HAP-1 (cell line): ENCODE measurements around the gene LGR6.

Experiments used
- DNase-seq, 2 experiments: peaks; one replicate each; pipeline ENCODE4 v3.0.0-alpha.2; 2016 to 2020; ENCODE audit warnings: low spot score in 2 of 2
- H3K27me3 ChIP-seq: fragments of 250-450 bp; sonication (Bioruptor Pico); 2 replicates; pipeline ENCODE4 v1.5.1; 2020; ENCODE audit warnings: low read depth, mild to moderate bottlenecking, moderate library complexity
- H3K36me3 ChIP-seq: fragments of 250-450 bp; sonication (Bioruptor Pico); replicated peaks from 2 replicates; pipeline ENCODE4 v1.5.1; 2020; ENCODE audit warnings: mild to moderate bottlenecking
- H3K4me1 ChIP-seq: fragments of 250-450 bp; sonication (Bioruptor Pico); 2 replicates; pipeline ENCODE4 v1.5.1; 2020; ENCODE audit warnings: mild to moderate bottlenecking
- H3K4me3 ChIP-seq: fragments of 250-450 bp; sonication (Bioruptor Pico); 2 replicates; pipeline ENCODE4 v1.5.1; 2020; ENCODE audit warnings: mild to moderate bottlenecking, moderate library complexity
- H3K9me3 ChIP-seq: fragments of 250-450 bp; sonication (Bioruptor Pico); 2 replicates; pipeline ENCODE4 v1.5.1; 2020; ENCODE audit warnings: mild to moderate bottlenecking, moderate library complexity
- in situ Hi-C: fragments of 300-500 bp; cut with MboI; formaldehyde crosslinking; loops from 3 replicates; pipeline ENCODE4 v1.14.3; 2020; ENCODE audit warnings: low sequenced_read_pairs, inconsistent platforms, mixed read lengths

LGR6 gene

DNA sequence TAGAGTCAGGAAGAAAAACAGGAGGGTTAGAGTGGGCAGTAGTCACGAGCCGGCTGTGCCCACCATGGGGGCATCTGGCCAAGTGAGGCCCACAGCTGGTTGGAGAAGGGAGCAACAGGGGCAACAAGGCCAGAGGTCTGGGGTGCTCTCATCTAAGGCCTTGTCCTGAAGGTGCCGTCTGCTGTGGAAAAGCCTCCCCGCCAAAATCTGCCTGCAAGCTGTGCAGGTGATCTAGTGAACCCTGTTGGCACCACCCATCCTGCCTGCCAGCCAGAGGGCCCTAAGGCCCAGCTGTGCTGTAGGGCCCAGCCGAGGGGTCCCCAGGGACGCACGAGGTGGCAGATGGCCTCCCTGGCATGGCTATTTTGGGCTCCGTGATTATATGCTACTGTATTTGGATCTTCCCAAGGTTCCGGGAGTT lies 51.3 kb downstream of the LGR6 start:
- Histone ChIP-seq H3K4me1 (no peaks in the 10 kb centered on the region), H3K27me3 (0 out of 2 replicates have a peak, but pooled peaks cover 7% of the 10 kb centered on the region), H3K9me3 (no peaks in the 10 kb centered on the region), H3K4me3 (no peak overlapping the region), H3K36me3 (no peaks in the 10 kb centered on the region)
- DNase-seq = no peak
- in situ Hi-C loops = no loop called here

DNA sequence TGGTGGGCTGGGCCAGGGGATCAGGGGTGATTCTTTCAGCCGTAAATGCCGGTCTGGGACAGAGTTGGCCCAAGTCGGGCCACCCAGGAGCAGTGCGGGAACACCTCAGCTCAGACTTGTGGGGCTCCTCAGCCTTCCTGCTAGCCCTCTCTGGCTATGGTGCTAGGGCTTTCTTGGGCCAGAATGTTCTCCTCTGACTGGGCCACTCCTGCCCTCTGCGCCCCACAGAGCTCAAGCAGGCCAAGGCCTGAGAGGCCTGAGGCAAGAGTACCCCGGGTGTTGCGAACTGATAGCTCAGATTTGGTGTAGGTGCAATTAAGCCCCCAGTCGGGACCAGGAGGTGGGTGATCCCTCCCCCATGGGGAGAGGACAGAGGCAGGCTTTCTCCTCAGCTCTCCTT lies 51.8 kb downstream of the LGR6 start:
- DNase-seq = no peak
- H3K36me3 ChIP-seq = no peaks in the 10 kb centered on the region
- no peaks in the 10 kb centered on the region for H3K9me3 ChIP-seq
- H3K4me3 ChIP-seq = no peak overlapping the region
- no peaks in the 10 kb centered on the region for H3K4me1 ChIP-seq
- in situ Hi-C loops = no loop called here
- 0 out of 2 replicates have a peak, but pooled peaks cover 10% of the 10 kb centered on the region for H3K27me3 ChIP-seq

DNA sequence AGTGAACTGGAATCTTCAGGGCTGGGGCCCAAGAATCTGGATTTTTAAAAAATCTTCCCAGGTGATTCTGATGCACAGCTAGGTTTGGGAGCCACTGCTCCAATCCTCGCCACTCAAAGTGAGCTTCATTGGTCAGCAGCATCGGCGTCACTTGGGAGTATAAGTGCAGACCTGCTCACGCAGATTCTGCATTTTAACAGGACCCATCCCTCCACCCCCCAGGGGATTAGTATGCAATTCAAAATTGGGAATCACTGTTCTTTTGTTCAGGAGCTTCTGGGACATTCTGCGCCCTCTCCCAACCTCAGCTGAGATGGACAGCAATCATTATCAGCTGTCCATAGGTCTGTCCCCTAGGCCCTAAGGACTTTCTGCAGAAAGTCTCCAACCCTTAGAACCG lies 53.5 kb downstream of the LGR6 start:
- in situ Hi-C loops = no loop called here
- H3K9me3 ChIP-seq = no peaks in the 10 kb centered on the region
- 0 out of 2 replicates have a peak, but pooled peaks cover 13% of the 10 kb centered on the region for H3K27me3 ChIP-seq
- H3K36me3 ChIP-seq = no peaks in the 10 kb centered on the region
- no peak overlapping the region for H3K4me3 ChIP-seq
- no peaks in the 10 kb centered on the region for H3K4me1 ChIP-seq
- no peak for DNase-seq

DNA sequence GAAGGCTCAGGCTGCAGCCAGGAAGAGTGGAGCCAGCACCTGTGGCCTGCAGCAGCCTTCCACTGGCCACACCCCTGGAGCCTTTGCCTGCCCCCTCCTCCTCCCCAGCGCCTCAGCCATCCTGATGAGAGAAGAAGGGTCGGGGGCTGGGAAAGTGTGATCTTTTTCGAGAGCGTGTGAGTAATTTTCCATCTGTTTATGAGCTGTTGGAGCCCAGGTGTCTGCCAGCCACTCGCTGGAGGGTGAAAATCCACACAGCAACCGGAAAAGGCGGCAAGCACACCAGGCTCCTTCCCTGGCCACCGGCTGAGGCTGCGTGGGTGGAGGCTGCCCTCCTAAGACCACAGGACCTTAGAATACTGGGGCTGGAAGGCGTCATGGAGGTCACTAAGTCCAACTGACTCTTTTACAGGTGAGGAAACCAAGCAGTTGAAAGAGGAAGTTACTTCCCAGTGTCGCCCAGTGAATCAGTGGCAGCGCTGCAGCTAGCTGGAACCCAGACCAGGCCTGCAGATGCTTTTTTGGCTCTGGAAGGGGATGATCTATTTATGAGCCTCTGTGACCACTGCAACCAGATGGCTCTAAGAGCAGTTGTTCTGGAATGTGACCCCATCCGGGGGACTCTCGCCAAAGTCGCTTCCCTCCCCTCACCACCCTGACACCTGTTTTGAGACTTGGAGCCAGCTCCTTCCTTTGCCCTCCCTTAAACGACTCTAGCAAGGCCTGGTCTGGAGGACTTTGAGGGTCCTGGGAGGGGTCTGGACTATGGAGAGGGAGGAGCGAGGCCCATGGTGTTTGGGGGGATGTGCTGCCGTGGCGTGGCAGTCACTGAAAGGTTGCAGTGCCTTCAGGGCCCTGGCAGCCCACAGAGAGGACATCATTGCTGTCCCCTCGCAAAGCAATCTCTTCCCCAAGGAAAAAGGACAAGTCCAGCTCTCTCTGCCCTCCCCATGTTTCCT lies 54.5 kb downstream of the LGR6 start:
- H3K4me3 ChIP-seq = no peak overlapping the region
- no peaks in the 10 kb centered on the region for H3K4me1 ChIP-seq
- DNase-seq = no peak
- H3K36me3 ChIP-seq = no peaks in the 10 kb centered on the region
- H3K9me3 ChIP-seq = no peaks in the 10 kb centered on the region
- H3K27me3 ChIP-seq = 0 out of 2 replicates have a peak, but pooled peaks cover 13% of the 10 kb centered on the region
- in situ Hi-C loops = no loop called here

DNA sequence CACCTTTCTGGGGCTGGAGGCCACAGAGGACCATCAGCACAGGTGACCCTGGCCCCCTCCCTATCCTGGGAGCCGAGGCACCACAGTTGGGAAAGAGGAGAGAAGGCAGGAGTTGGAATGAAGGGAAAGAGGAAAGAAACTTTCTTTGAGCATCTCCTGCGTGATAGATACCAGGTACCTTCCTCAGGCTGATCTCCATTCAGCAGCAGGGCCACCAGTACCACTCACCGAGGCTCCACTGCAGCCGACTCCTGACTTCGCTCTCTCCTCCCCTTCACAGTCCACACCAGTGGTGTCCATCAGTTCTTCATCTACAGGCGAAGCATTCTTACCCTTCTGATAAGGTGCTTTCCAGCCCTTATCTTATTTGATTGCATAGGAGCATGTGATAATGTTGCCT lies 55.3 kb downstream of the LGR6 start:
- Histone ChIP-seq H3K4me1 (no peaks in the 10 kb centered on the region), H3K36me3 (no peaks in the 10 kb centered on the region), H3K9me3 (no peaks in the 10 kb centered on the region), H3K27me3 (0 out of 2 replicates have a peak, but pooled peaks cover 13% of the 10 kb centered on the region), H3K4me3 (no peak overlapping the region)
- in situ Hi-C loops = no loop called here
- no peak for DNase-seq

DNA sequence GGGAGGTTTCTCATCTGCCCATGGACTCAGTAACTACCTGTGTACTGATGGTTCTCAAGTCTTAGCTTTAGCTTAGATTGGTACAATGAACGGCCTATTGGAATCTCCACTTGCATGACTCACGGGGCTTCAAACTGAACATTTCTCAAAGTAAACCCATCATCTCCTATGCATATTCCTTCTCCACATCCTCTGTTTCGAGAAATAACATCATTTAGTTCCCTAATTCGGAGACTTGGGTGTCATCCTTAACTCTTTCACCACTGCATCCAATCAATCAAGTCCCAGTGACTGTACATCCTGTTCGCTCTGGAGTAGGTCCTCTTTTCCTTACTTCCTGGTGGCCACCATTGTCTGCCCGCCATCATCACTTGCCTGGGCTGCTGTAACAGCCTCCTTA lies 55.8 kb downstream of the LGR6 start:
- Histone ChIP-seq H3K4me1 (no peaks in the 10 kb centered on the region), H3K36me3 (no peaks in the 10 kb centered on the region), H3K9me3 (no peaks in the 10 kb centered on the region), H3K4me3 (no peak overlapping the region), H3K27me3 (0 out of 2 replicates have a peak, but pooled peaks cover 13% of the 10 kb centered on the region)
- in situ Hi-C loops = no loop called here
- no peak for DNase-seq

DNA sequence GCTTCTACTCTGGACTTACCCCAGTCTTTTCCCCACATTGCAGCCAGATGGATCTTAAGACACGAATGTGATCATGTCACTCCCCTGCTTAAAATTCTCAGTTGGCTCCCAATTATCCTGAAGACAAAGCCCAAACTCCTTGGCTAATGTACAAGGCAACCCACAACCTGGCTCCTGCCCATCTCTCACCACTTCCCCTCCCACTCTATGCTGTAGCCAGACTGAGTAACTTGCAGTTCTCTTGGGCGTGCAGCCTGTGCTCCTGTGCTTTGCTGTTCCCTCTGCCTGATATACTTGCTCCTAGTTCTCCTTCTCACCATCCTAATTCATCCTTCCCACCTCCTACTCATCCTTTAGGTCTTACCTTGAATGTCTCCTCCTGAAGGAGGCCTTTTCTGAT lies 56.2 kb downstream of the LGR6 start:
- DNase-seq = no peak
- no peaks in the 10 kb centered on the region for H3K4me1 ChIP-seq
- H3K4me3 ChIP-seq = no peak overlapping the region
- 0 out of 2 replicates have a peak, but pooled peaks cover 13% of the 10 kb centered on the region for H3K27me3 ChIP-seq
- H3K36me3 ChIP-seq = no peaks in the 10 kb centered on the region
- H3K9me3 ChIP-seq = no peaks in the 10 kb centered on the region
- in situ Hi-C loops = no loop called here

DNA sequence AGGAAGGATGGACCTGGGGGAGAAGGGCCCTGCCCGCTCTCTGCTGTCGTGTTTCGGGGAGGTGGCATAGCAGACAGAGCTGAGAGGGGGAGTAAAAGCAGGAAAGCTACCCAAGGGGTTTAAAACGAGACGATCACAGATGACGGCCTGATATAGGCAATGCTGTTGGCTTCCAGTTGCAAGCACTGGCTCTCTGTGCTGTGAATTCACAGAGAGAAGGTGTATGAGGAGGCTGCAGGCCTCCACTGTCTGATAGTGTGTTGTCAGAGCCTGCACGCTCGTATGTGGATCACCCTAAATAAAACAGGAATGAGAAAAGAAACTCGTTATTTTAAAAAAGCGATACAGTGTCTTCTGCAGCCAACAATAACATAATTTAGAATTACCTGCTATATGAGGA lies 57.4 kb downstream of the LGR6 start:
- no peaks in the 10 kb centered on the region for H3K36me3 ChIP-seq
- in situ Hi-C loops = no loop called here
- 0 out of 2 replicates have a peak, but pooled peaks cover 13% of the 10 kb centered on the region for H3K27me3 ChIP-seq

DNA sequence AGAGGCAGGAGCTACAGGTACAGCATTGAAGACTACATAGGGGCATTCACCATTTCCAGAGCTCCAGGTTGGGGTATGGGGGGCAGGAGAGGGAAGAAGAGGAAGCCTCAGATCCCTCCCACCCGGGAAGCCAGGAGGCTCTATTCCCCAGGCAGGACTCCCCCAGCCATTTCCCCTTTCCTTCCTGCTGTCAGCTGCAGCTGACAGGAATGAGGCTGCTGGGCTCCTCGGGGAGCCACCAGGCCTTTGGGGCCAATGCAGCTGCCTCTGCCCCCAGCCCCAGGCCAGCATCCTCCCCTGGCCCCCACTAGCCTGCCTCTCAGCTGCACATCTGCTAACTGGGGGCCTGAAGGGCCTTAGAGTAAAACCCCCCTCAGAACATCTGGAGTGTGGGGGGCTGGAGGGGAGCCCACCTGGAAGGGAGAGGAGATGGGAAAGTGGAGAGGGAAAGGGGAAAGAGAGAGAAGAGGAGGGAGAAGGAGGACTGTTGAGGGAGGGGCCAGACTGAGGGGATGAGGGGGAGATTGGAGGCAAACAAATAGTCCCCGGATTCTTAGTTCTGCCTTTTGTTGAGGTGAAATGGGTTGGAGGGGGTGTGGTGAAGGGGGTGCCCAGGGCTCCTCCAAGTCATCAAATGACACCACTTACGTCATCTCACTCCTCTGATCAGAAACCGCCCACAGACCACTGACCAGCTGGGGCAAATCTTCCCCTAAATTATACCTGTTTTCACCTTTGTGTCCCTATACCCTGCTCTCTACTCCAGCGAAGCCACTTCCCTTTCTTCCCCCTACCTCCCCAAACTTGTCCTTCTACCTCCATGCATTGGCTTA lies 58.0 kb downstream of the LGR6 start:
- H3K4me1 ChIP-seq = no peaks in the 10 kb centered on the region

More for the DNA sequence above, 57.4 kb downstream of the LGR6 start:
- H3K4me1 ChIP-seq = no peaks in the 10 kb centered on the region
- H3K9me3 ChIP-seq = no peaks in the 10 kb centered on the region
- no peak for DNase-seq
- H3K4me3 ChIP-seq = no peak overlapping the region

DNA sequence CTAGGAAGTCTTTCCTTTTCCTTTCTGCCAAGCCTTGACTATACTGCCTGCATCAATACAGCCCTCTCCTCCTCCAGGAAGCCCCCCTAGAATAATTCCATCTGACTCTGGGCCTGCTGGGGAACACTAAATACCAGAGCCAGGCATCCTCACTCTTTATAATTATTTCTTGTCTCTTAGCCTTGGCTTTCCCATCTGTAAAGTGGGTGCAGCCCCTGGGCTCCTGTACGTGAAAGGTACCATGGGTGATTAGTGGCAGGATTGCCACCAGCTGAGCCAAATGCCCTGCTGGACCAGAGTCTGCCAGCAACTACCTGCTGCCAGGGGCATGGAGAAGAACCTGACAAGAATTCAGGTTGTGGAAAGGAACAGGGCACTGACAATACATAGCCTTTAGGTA lies 58.7 kb downstream of the LGR6 start:
- Histone ChIP-seq H3K4me1 (no peaks in the 10 kb centered on the region), H3K9me3 (no peaks in the 10 kb centered on the region), H3K4me3 (no peak overlapping the region), H3K36me3 (no peaks in the 10 kb centered on the region), H3K27me3 (peaks cover 20% of the 10 kb centered on the region; the same call in 1 of the 2 replicates)
- in situ Hi-C loops = no loop called here
- no peak for DNase-seq

More for the DNA sequence above, 58.0 kb downstream of the LGR6 start:
- no peak overlapping the region for H3K4me3 ChIP-seq
- in situ Hi-C loops = no loop called here
- DNase-seq = peak in 1 of 2 experiments; percentile 1
- H3K27me3 ChIP-seq = peaks cover 13% of the 10 kb centered on the region; the same call in 1 of the 2 replicates
- H3K36me3 ChIP-seq = no peaks in the 10 kb centered on the region
- no peaks in the 10 kb centered on the region for H3K9me3 ChIP-seq

DNA sequence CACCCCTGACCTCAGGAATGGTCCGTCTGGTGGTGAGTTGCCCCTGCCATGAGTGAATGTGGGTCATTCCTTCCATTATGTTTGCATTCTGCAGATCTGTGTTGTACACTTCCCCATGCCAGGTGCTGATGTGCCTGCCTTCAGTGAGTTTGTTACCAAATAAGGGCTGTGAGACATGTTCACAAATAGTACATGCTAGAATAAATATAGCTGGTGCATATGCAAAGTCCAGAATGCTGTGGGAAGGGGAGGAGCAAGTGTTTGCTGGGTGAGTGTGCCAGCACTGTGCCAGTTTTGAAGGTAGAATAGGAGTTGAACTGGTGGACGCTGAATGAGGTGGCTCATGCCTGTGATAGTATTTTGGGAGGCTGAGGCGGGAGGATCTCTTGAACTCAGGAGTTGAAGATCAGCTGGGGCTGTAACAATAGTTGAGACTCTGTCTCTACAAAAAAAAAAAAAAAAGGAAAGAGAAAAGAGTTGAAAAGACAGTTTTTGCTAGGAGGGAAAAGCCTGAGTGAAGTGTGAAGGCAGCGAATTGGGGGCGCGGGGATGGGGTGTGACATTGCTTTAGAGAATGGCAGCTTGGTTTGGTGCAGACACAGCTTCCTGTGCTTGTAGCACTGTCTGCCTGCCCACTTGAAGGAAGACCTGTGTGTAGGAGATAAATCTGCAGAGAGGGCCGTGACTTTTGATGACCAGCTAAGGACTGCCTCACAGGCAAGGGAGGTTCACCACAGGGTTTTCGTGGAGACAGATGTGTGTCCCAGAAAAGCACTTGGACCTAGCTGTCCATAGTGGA lies 61.1 kb downstream of the LGR6 start:
- H3K9me3 ChIP-seq = no peaks in the 10 kb centered on the region
- no peak overlapping the region for H3K4me3 ChIP-seq
- peak in 1 of 2 experiments; percentile 2 for DNase-seq
- peaks cover 30% of the 10 kb centered on the region for H3K27me3 ChIP-seq
- H3K4me1 ChIP-seq = no peaks in the 10 kb centered on the region
- no peaks in the 10 kb centered on the region for H3K36me3 ChIP-seq
- in situ Hi-C loops = no loop called here

DNA sequence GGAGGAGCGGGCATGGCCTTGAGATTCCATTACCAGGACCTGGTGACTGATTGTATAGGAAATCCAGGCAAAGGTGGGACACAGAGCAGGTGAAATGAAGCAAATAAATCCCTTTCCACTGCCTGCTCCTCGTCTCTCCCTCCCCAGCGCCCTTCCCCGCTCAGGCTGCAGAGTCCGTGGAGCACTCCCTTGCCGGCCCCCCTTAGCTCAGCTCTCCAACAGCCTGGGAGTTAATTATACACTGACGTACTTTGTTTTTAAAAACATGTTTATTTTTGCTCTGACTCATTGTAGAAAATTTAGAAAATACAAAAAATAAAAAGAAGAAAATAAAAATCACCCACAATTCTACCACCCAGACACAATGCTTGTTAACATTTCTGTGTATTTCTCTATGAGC lies 61.7 kb downstream of the LGR6 start:
- DNase-seq = peak in 1 of 2 experiments; percentile 1
- H3K4me1 ChIP-seq = no peaks in the 10 kb centered on the region

DNA sequence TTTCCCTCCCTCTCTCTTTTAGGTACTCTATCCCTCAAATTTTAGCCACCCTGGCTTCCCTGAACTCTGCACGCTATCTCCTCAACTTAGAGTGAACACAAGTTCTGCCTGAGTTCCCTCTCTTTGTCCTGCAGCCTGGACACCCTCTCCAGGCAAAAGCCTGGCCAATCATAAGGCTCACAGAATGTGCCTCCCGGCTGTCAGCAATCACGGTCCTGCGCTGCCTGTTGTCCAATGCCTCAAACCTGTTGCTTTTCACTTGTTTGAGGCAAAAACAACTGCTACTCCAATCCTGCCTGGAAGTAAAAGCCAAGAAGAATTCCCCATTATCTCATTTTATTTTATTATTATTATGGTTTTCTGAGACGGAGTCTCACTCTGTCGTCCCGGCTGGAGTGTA lies 66.1 kb downstream of the LGR6 start:
- H3K9me3 ChIP-seq = 0 out of 2 replicates have a peak, but pooled peaks cover 2% of the 10 kb centered on the region
- no peak for DNase-seq

More for the DNA sequence above, 61.7 kb downstream of the LGR6 start:
- Histone ChIP-seq H3K9me3 (no peaks in the 10 kb centered on the region), H3K36me3 (no peaks in the 10 kb centered on the region), H3K27me3 (peaks cover 28% of the 10 kb centered on the region), H3K4me3 (no peak overlapping the region)
- in situ Hi-C loops = no loop called here

More for the DNA sequence above, 66.1 kb downstream of the LGR6 start:
- Histone ChIP-seq H3K36me3 (no peaks in the 10 kb centered on the region), H3K27me3 (peaks cover 29% of the 10 kb centered on the region), H3K4me1 (no peaks in the 10 kb centered on the region), H3K4me3 (no peak overlapping the region)
- in situ Hi-C loops = no loop called here
